HG02973 (cell line): ENCODE data around the gene DAZAP1.

Source experiments
- ATAC-seq: cut with Tn5 transposase; IDR thresholded peaks from one replicate; pipeline ENCODE4 v1.9.1; 2021; ENCODE audit warnings: moderate library complexity; ENCODE audit not compliant: unreplicated experiment

The DAZAP1 gene

DNA sequence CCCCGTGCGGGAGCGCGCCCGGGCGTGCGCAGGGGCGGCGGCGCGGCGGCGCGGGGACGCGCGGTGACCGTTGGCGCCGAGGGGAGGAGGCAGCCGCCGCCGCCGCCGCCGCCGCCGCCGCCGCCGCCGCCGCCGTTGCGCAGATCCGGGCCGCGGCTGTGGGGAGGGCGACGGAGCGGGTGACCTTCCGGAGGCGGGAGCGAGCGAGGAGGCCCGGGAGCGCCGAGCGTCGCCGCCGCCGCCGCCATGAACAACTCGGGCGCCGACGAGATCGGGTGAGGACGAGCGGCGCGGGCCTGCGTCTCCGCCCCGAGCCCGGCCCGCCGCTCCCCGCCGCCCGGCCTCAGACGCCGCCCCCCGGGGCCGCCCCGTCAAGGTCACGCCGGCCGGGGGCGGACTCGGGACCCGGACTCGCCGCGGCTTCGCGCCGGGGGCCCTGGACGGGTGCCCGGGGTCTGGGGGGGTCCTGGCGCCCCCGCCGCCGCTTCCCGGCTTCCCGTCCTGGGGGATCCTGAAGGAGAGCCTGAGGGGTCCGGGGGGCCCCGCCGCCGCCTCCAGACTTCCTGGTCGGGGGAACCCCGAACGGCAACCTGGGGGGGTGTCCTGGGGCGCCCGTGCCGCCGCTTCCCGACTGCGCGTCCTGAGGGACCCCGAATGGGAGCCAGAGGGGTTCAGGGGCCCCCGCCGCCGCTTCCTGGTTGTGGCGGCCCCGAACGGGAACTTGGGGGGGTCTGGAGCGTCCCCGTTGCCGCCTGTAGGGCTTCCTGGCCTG, at the start of gene DAZAP1:
DAZAP1 (plus strand) TSS at position 59 of the 772 bp plus-strand sequence; CDS start at position 247, 188 bp downstream.
- peak; percentile 19 for ATAC-seq

DNA sequence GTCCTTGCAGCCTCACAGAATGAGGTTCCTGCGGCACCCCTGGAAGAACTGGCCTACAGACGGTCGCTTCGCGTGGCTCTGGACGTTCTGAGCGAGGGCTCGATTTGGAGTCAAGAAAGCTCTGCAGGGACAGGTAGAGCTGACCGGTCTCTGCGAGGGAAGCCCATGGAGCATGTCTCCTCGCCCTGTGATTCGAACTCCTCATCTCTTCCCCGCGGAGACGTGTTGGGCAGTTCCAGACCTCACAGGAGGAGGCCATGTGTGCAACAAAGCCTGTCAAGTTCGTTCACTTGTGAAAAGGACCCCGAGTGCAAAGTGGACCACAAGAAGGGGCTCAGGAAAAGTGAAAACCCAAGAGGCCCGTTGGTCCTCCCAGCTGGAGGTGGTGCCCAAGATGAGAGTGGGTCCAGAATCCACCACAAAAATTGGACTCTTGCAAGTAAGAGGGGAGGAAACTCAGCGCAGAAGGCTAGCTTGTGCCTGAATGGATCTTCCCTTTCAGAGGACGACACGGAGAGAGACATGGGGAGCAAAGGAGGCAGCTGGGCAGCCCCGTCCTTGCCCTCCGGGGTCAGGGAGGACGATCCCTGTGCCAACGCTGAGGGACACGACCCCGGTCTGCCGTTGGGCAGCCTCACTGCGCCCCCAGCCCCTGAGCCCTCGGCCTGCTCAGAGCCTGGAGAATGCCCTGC, 47.1 kb upstream of the DAZAP1 start:
- no peak for ATAC-seq

DNA sequence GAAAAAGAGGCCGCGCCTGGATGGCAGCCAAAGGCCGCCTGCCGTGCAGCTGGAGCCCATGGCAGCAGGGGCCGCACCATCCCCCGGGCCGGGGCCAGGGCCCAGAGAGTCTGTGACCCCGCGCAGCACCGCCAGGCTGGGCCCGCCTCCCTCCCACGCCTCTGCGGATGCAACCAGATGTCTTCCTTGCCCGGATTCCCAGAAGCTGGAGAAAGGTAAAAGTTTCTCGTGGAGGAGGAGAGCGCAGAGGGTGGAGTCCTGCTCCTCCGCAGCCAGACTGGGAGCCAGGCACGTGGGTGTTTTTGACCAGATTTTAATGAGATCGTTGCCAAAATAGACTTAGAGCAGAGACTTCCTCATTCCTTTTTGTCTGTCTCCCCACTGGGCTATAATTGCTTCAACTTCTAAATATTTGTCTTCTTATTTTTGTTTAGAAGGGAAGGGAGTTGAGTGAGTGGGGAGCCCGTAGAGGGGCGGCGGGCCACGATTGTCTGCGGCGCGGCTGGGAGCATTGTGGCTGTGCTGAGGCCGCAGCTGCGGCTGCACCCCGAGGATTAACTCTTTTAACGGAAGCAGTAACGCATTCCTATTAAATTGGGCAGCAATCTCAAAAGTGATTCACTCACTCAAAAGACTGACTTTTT, 46.4 kb upstream of the DAZAP1 start:
- no peak for ATAC-seq

DNA sequence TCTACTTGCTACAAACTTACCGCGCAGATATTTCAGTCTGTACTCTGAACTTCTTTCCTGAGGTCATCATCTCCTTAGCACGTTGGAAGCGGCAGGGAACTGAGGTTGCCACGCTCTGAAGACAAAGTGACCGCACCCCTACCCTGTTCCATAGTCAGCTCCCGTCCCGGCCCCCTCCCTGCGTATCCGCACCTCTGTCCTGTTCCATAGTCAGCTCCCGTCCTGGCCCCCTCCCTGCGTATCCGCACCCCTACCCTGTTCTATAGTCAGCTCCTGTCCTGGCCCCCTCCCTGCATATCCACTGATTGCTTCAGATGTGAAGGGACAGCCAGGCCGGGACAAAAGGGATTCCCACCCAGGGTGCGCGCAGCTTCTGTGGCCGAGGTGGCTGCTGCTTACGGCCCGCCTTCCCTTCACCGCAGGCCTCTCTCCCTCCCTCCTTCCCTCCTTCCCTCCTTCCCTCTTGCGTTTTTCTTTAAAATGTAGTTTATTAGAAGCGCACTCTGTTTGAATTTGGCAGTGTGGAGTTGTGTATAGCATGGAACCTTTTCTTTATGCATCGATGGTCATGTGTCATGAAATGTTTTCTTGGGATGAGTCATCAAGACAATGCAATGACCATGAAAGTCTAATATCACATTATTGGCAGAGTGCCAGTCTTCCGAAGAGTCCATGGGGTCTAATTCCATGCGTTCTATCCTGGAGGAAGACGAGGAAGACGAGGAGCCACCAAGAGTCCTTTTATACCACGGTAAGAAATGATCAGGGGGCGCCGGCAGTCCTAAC, 45.6 kb upstream of the DAZAP1 start:
- ATAC-seq = no peak

DNA sequence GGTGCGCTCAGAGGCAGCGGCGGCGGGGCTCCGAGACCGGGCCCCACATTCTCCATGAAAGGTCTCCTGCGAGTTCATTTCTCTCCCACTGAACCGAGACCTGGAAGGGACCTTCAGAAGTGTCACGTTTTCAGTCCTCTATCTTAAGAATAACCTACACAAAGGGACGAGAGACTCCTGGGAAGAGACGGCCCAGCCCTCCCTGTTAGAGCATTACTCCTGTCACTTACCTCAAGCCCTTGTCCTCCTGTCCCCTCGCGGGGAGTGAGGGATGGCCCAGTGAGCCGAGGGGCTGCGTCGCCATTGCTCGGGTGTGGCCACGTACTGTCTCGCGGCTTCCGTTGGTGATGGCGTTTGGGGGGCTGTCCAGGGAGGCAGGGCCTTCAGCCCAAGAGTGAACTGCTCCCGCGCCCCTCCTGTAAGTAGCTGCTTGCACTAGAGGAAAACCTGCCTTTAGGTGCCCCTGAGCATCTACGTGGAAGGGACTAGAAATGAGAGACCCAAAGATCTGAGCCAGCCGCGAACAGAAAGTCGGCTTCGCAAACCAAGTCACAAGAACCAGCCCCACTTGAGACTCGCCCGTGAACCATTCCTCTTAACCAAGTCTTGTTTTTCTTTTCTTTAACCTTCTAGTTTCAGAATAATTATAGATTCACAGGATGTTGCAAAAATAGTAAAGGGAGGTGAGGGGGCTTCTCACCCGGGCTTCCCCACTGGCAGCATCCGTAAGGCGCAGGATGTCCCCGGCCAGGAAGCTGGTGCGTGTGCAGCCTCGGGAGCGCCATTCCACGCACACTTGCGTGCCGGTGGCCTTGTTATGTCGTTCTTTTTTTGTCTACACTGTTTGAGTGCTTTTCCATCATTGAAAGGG, 44.8 kb upstream of the DAZAP1 start:
- no peak for ATAC-seq

DNA sequence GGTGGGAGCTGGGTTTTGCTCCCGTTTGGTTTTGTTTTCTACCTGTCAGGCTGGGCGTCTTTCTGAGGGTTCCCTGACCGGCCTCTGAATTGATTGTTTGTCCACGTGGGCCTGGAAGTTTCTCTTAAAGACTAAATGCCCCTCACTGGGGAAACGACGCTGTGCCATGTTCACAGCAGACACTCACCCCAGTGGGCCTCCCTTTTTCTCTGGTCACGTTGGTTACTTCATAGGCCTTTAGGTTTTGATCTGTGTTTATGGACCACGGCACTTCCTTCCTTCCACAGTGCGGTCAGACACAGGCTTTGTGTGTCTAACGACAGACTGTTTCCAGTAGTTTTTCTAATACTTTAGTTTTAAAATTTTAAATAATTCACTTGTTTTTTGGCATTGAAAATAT, 43.8 kb upstream of the DAZAP1 start:
- no peak for ATAC-seq

DNA sequence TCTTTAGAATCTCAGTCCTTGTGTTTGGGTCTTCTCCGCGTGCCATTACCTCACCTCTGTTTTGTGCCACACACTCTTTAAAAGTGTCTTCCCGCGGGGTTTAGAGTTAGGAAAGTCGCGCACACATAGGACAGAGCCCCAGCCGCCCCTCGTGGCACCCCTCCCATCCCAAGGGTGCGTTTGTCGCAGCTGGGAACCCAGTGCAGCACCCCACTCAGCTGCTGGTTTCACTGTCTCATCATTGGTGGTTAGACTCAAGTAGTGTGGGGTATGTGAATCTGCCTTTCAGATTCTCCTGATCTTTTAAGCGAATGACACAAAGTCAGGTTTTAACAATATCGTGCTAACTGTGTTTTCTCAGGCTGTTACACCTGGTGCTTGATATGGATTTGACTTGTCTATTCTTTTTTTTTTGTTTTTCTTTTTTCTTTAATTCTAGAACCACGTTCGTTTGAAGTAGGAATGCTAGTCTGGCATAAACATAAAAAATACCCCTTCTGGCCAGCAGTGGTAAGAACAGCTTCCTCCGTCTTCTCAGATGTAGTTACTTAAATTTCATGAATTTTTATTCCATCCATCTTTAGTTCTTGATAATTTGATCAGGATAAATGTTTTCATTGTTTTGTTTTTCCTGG, 43.2 kb upstream of the DAZAP1 start:
- no peak for ATAC-seq

DNA sequence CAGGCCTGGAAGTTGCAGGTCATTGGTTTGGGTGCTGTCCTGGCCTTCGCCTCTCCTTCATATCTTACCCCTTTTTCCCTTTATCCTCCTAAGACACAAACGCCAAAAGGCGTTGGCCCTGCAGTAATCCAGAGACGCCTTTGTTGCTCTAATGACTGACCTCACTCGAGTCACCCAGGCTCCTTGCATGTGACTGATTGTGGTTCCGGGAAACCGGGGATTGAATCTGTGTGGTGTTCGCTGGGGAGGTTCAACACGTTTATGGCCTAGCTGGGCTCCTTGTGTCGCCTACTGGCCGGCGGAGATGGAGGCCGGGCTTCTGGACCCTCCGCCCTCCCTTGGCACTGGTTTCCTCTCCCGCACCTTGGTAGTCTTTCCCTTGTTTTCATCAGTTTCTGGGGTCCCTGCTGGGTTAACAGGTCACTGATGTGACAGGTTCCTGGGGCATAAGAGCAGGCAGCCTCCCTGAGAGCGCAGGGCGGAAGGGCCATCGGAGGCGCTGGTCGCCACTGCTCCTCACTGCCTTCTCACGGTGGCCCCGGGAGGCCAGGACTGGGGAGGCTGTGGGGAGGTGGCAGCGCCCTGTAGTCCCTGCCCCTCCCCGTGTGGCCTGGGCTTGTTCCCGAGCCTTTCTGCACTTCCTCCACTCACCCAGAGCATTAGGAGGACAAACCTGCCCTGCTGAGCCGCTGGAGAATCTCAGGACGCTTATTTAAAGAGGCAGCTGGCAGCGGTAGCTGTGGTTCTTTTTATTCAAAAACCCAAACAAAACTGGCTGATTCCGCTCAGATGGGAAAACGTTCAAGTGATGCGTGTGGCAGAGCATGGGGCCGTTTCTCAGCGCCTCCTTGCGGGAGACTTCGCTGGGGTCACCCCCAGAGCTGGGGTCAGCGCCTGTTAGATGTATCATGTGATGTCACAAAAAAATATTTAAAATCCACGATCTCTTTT, 41.8 kb upstream of the DAZAP1 start:
- no peak for ATAC-seq

DNA sequence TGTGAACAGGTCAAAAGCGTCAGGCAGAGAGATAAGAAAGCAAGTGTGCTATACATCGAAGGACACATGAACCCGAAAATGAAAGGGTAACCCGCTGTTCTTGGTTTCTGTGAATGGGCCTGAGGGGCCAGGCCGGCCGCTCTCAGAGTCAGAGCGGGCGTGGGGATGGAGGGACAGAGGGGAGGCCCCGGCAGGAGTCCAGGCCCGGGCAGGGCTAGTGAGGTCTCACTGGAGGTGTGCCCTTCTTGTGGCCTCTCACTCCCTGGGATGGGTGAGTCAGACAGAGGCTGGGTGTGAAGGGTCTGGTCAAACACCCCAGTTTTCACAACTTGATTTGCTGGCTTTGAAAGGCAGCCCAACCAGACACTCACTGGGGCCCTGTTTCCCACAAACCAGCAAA, 41.1 kb upstream of the DAZAP1 start:
- no peak for ATAC-seq

DNA sequence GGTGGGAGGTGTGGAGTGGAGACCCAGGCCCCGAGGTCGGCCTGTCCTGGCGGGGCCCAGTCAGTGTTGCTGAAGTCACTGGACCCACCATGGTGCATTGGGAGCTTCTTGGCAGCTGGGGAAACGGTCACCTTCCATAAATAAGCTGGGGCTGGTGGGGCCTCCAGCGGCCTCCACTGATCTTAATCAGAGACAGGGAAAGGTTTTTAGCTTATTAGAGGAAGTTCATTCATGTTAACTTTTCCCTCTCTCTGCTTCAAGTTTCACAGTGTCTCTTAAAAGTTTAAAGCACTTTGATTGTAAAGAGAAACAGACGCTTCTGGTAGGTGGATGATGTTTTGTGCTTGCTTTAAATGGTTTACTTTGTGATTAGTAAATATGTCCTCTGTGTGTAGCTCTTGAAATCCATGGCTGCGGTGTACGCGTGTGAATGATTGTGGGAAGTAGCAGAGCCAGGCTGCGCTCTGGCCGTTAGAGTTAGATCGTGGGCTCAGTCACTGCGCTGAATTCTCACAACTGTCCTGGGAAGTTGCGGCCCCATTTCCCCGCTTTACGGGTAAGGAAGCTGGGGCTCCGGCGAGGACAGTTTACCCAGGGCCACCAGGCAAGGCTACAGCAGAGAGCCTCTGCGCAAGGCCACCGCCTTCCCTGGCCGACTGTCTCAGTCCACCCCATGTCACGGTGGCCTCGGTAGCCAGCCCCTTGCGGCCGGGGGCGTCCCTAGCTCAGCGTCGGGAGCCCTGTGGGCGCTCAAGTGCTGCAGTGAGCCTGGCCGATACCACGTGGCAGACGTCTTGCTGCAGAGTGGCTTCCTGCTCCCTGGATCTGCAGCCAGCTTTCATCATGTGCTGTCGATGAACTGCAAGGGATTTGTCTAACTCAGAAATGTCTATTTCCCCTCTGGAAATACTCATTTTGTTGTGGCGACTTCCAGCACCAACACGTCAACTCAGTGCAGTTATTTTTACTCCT, 40.2 kb upstream of the DAZAP1 start:
- no peak for ATAC-seq

DNA sequence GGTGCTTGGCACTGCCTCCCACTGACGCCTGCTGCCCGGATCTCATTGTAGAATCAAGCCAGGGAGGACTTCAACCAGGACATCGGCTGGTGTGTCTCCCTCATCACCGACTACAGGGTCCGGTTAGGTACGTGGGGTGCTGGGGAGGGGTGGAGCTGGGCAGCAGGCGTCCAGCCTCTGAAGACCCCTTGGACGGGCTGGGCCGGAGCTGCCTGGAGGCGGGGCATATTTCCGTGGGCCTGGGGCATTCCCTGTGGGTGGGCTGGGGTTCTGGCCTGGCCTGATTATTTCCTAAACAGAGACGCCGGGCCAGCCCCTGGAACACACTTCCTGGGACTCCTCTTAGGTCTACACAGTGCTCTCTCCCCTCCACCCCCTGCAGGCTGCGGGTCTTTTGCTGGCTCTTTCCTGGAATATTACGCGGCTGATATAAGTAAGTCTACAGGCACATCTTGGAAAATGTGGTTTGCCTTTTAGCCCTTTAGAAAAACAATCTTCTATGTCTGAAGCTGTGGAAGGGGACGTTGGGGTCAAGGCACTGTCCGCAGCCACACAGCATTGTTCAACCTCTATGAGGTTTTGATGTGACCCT, 38.1 kb upstream of the DAZAP1 start:
- ATAC-seq = no peak

DNA sequence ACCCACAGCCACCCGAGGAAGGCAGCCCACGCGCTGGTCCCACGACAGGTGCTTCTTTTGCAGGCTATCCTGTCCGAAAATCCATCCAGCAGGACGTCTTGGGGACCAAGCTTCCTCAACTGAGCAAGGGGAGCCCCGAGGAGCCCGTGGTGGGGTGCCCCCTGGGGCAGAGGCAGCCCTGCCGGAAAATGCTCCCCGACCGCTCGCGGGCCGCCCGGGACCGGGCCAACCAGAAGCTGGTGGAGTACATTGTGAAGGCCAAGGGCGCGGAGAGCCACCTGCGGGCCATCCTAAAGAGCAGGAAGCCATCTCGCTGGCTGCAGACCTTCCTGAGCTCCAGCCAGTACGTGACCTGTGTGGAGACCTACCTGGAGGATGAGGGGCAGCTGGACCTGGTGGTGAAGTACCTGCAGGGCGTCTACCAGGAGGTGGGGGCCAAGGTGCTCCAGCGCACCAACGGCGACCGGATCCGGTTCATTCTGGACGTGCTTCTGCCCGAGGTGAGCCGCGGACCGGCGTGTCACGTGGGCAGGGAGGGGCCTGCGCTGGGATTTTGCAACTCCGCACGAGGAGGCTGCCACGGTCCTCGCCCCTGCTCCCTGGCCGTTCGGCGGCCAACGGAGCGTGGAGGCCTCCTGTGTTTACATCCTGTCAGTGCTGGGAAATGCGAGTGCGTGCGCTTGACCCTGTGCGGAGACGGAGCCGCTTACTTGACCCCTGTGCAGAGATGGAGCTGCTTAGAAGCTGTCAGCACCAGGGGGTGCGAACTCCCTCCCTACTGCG, 36.6 kb upstream of the DAZAP1 start:
- no peak for ATAC-seq

DNA sequence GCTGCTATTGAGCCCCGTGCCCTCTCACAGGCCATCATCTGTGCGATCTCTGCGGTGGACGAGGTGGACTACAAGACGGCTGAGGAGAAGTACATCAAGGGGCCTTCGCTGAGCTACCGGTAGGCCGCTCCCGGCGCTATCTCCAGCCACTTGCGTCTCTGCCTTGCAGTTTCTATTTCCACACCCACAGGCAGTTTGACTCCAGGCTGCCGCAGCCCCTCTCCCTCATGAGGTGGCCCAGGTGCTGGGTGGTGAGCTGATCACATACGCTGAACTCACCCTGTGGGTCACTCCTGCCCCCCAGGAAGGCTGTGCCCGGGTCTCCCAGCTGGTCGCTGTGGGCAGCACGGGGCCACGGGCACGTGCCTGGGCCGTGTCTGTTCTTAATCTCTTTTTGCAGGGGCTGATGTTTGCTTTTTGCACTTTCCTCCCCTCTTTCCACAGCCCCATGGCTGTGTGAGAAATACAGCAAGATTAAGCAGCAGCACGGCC, 34.3 kb upstream of the DAZAP1 start:
- ATAC-seq = no peak

DNA sequence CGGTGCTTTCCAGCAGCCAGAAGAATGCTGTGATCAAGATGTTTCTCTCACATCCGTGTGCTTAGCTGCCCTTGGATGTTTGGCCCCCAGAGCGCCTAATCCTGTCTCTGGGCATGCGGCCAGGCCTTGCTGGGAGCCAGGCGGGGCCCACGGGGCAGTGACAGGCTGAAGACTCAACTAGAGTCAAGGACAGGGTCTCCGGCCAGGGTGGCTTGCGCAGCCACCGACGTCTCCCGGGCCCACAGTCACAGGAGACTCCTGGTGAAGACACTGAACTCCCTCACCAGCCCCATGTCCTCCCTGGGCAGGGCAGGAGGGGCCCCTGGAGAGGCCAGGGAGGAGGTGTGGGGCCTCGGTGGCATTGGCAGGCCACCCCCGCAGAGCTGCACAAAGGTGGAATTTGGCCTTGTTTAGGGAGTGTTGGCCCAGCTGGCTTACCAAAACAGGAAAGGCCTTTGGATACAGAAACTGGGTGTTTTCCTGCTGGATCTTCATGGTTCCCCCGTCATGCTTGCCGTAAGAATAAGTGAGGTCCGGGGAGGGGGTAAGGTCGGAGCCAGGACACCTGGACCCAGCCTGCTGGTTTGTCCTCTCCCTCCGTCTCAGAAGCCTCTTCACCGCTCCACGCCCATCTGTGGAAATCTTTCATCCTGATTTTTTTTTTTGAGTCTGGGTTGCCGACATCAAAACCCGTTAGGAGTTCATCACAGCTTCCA, 33.7 kb upstream of the DAZAP1 start:
- no peak for ATAC-seq

DNA sequence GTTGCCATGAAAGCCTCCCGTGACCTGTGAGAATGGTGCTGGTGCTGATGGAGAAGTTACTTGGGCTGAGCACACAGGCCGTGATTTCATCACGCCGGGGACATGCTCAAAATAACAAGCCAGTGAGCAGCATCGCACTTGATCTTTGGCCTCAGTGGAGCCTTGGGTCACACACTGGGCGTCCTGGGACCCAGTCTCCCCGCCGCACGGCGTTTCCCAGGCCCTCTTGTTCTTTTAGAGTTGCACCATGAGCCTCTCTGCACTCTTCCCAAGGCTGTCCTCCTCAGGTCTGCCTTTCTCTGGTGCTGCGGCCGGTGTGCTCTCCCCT, 33.2 kb upstream of the DAZAP1 start:
- ATAC-seq = no peak

DNA sequence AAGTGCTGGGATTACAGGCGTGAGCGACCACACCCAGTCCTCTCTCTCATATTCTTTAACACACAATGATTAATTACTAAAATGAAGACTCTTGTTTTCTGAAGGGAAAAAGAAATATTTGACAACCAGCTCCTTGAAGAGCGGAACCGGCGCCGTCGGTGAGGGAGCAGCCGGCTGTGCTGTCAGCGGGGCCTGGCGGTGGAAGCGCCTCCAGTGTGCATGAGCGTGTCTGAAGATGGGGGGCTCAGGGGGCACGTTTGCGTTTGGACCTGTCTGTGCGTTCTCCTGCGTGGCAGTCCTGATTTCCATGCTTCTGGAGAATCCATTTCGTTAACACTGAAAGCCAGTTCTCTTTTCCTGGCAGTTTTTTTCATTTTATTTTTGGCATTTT, 31.0 kb upstream of the DAZAP1 start:
- ATAC-seq = no peak
